Measurements from ENCODE around the gene DLG4.
"Not testable (repeated sequence)": the region's sequence is repeated elsewhere in the genome, so short reads cannot be mapped to it uniquely, and the experiment has no call there.

Gene DLG4

GRCh38 chr17:7192271-7192937 lies 27.2 kb downstream of the DLG4 start:
- WGBS = 89% methylated on average over 12 of the region's 12 CpGs
- Histone ChIP-seq H3K36me3 (ENCODE audit: insufficient read depth, low read length) (peaks cover 70% of the 10 kb centered on the region), H3K9me3 (ENCODE audit: insufficient read depth, low read depth, low read length) (no peaks in the 10 kb centered on the region)

GRCh38 chr17:7191571-7192270 lies 27.9 kb downstream of the DLG4 start:
- no peaks in the 10 kb centered on the region for H3K27me3 ChIP-seq (ENCODE audit: insufficient read depth, low read length)
- H3K4me3 ChIP-seq (ENCODE audit: low read length) = no peak overlapping the region
- H3K27ac ChIP-seq (ENCODE audit: low read depth, low read length) = no peak overlapping the region
- H3K36me3 ChIP-seq (ENCODE audit: insufficient read depth, low read length) = peaks cover 64% of the 10 kb centered on the region
- 88% methylated on average over 25 of the region's 26 CpGs for WGBS
- H3K4me1 ChIP-seq (ENCODE audit: insufficient read depth, low read length) = no peaks in the 10 kb centered on the region
- H3K9me3 ChIP-seq (ENCODE audit: insufficient read depth, low read depth, low read length) = no peaks in the 10 kb centered on the region
- H3K9ac ChIP-seq (ENCODE audit: low read depth, low read length) = no peak overlapping the region

More at GRCh38 chr17:7192271-7192937, 27.2 kb downstream of the DLG4 start:
- Histone ChIP-seq H3K4me3 (ENCODE audit: low read length) (no peak overlapping the region), H3K9ac (ENCODE audit: low read depth, low read length) (no peak overlapping the region), H3K27me3 (ENCODE audit: insufficient read depth, low read length) (no peaks in the 10 kb centered on the region), H3K27ac (ENCODE audit: low read depth, low read length) (no peak overlapping the region), H3K4me1 (ENCODE audit: insufficient read depth, low read length) (no peaks in the 10 kb centered on the region)

GRCh38 chr17:7191069-7191468 lies 28.6 kb downstream of the DLG4 start:
- H3K9ac ChIP-seq (ENCODE audit: low read depth, low read length) = no peak overlapping the region
- no peak overlapping the region for H3K4me3 ChIP-seq (ENCODE audit: low read length)
- WGBS = 98% methylated on average over 12 of the region's 12 CpGs
- peaks cover 57% of the 10 kb centered on the region for H3K36me3 ChIP-seq (ENCODE audit: insufficient read depth, low read length)
- no peaks in the 10 kb centered on the region for H3K9me3 ChIP-seq (ENCODE audit: insufficient read depth, low read depth, low read length)
- H3K4me1 ChIP-seq (ENCODE audit: insufficient read depth, low read length) = no peaks in the 10 kb centered on the region
- no peaks in the 10 kb centered on the region for H3K27me3 ChIP-seq (ENCODE audit: insufficient read depth, low read length)
- no peak overlapping the region for H3K27ac ChIP-seq (ENCODE audit: low read depth, low read length)

GRCh38 chr17:7190276-7190917 lies 29.2 kb downstream of the DLG4 start:
- Histone ChIP-seq H3K4me3 (ENCODE audit: low read length) (no peak overlapping the region), H3K36me3 (ENCODE audit: insufficient read depth, low read length) (peaks cover 51% of the 10 kb centered on the region), H3K27ac (ENCODE audit: low read depth, low read length) (no peak overlapping the region), H3K4me1 (ENCODE audit: insufficient read depth, low read length) (no peaks in the 10 kb centered on the region), H3K27me3 (ENCODE audit: insufficient read depth, low read length) (no peaks in the 10 kb centered on the region), H3K9me3 (ENCODE audit: insufficient read depth, low read depth, low read length) (no peaks in the 10 kb centered on the region), H3K9ac (ENCODE audit: low read depth, low read length) (no peak overlapping the region)
- WGBS = 95% methylated on average over 14 of the region's 14 CpGs

GRCh38 chr17:7186241-7186640 lies 33.4 kb downstream of the DLG4 start:
- Histone ChIP-seq H3K9ac (ENCODE audit: low read depth, low read length) (no peak overlapping the region), H3K4me1 (ENCODE audit: insufficient read depth, low read length) (no peaks in the 10 kb centered on the region), H3K27ac (ENCODE audit: low read depth, low read length) (no peak overlapping the region), H3K27me3 (ENCODE audit: insufficient read depth, low read length) (no peaks in the 10 kb centered on the region), H3K36me3 (ENCODE audit: insufficient read depth, low read length) (peaks cover 19% of the 10 kb centered on the region), H3K4me3 (ENCODE audit: low read length) (no peak overlapping the region), H3K9me3 (ENCODE audit: insufficient read depth, low read depth, low read length) (no peaks in the 10 kb centered on the region)
- WGBS = 76% methylated on average over 7 of the region's 7 CpGs

- no peak overlapping the region for H3K9ac ChIP-seq (ENCODE audit: low read depth, low read length)
- no peak overlapping the region for H3K4me3 ChIP-seq (ENCODE audit: low read length)
- H3K4me1 ChIP-seq (ENCODE audit: insufficient read depth, low read length) = no peaks in the 10 kb centered on the region
- no peak overlapping the region for H3K27ac ChIP-seq (ENCODE audit: low read depth, low read length)
- peaks cover 10% of the 10 kb centered on the region; the same call in 1 of the 2 replicates for H3K36me3 ChIP-seq (ENCODE audit: insufficient read depth, low read length)
- H3K9me3 ChIP-seq (ENCODE audit: insufficient read depth, low read depth, low read length) = no peaks in the 10 kb centered on the region
- WGBS = 82% methylated on average over 6 of the region's 6 CpGs
- H3K27me3 ChIP-seq (ENCODE audit: insufficient read depth, low read length) = no peaks in the 10 kb centered on the region
These were observed 35.0 kb downstream of the DLG4 start for GRCh38 chr17:7184647-7185046.

GRCh38 chr17:7184091-7184488 lies 35.5 kb downstream of the DLG4 start:
- no peak overlapping the region for H3K9ac ChIP-seq (ENCODE audit: low read depth, low read length)
- no peaks in the 10 kb centered on the region for H3K27me3 ChIP-seq (ENCODE audit: insufficient read depth, low read length)
- WGBS = 94% methylated on average over 14 of the region's 14 CpGs
- H3K9me3 ChIP-seq (ENCODE audit: insufficient read depth, low read depth, low read length) = no peaks in the 10 kb centered on the region
- H3K36me3 ChIP-seq (ENCODE audit: insufficient read depth, low read length) = peaks cover 6% of the 10 kb centered on the region; the same call in 1 of the 2 replicates
- no peak overlapping the region for H3K27ac ChIP-seq (ENCODE audit: low read depth, low read length)
- no peaks in the 10 kb centered on the region for H3K4me1 ChIP-seq (ENCODE audit: insufficient read depth, low read length)
- no peak overlapping the region for H3K4me3 ChIP-seq (ENCODE audit: low read length)

- Histone ChIP-seq H3K4me3 (ENCODE audit: low read length) (no peak overlapping the region), H3K9me3 (ENCODE audit: insufficient read depth, low read depth, low read length) (no peaks in the 10 kb centered on the region), H3K36me3 (ENCODE audit: insufficient read depth, low read length) (peaks cover 6% of the 10 kb centered on the region; the same call in 1 of the 2 replicates), H3K4me1 (ENCODE audit: insufficient read depth, low read length) (no peaks in the 10 kb centered on the region), H3K9ac (ENCODE audit: low read depth, low read length) (no peak overlapping the region), H3K27me3 (ENCODE audit: insufficient read depth, low read length) (no peaks in the 10 kb centered on the region), H3K27ac (ENCODE audit: low read depth, low read length) (no peak overlapping the region)
- 91% methylated on average over 4 of the region's 7 CpGs for WGBS
These were observed 36.1 kb downstream of the DLG4 start for GRCh38 chr17:7183433-7184090.

- not testable (repeated sequence) for H3K36me3 ChIP-seq (ENCODE audit: insufficient read depth, low read length); H3K27ac ChIP-seq (ENCODE audit: low read depth, low read length); H3K27me3 ChIP-seq (ENCODE audit: insufficient read depth, low read length); H3K9me3 ChIP-seq (ENCODE audit: insufficient read depth, low read depth, low read length); H3K9ac ChIP-seq (ENCODE audit: low read depth, low read length); H3K4me3 ChIP-seq (ENCODE audit: low read length); H3K4me1 ChIP-seq (ENCODE audit: insufficient read depth, low read length)
- WGBS = 93% methylated on average over 2 of the region's 2 CpGs
These were observed 37.5 kb downstream of the DLG4 start for GRCh38 chr17:7182101-7182500.

- no peaks in the 10 kb centered on the region for H3K9me3 ChIP-seq (ENCODE audit: insufficient read depth, low read depth, low read length)
- no peak within 1 kb of the TSS for H3K27ac ChIP-seq (ENCODE audit: low read depth, low read length)
- 81% methylated on average over 20 of the region's 20 CpGs for WGBS
- H3K27me3 ChIP-seq (ENCODE audit: insufficient read depth, low read length) = peaks cover 24% of the 10 kb centered on the region
- H3K9ac ChIP-seq (ENCODE audit: low read depth, low read length) = no peak within 1 kb of the TSS
- H3K36me3 ChIP-seq (ENCODE audit: insufficient read depth, low read length) = no peaks in the 10 kb centered on the region
- H3K4me3 ChIP-seq (ENCODE audit: low read length) = peak within 1 kb of the TSS; percentile 70
- H3K4me1 ChIP-seq (ENCODE audit: insufficient read depth, low read length) = 0 out of 2 replicates have a peak, but pooled peaks cover 4% of the 10 kb centered on the region
These were observed 40.0 kb downstream of the DLG4 start, which contains the start of gene ASGR1 for GRCh38 chr17:7179317-7180254. Gene ASGR1 (minus strand): TSS chr17:7179370. CDS start chr17:7178563, 807 bp downstream.
